SK-N-SH (cell line): Measurements from ENCODE around the gene KCNJ11. TPM values are rescaled to one million over a fixed set of nuclear protein-coding genes. Genes with fewer than 3 reads are reported as not detected.

Experiments
- CTCF ChIA-PET: fragments of 300-600, 350-600 bp; formaldehyde crosslinking; extraction: SDS; loops from one replicate; lab custom pipeline; 2021; lab: Yijun Ruan, JAX
- POLR2A ChIA-PET: fragments of 350-600 bp; sonication (Branson Sonifier 250); formaldehyde crosslinking; extraction: SDS; loops from one replicate; lab custom pipeline; 2020; ENCODE audit warnings: antibody characterized with exemption, inconsistent platforms; lab: Yijun Ruan, JAX
- DNase-seq: peaks from one replicate; pipeline ENCODE4 v3.0.0; 2012
- H2AFZ ChIP-seq: fragments of 200-600 bp; sonication (generic); 2 replicates; pipeline ENCODE4 v1.8.1; 2016; ENCODE audit warnings: antibody characterized with exemption, mild to moderate bottlenecking, low read depth
- H3F3A ChIP-seq: fragments of 200-600 bp; sonication (generic); replicated peaks from 2 replicates; pipeline ENCODE3; 2016; ENCODE audit warnings: antibody characterized with exemption, mild to moderate bottlenecking; ENCODE audit not compliant: insufficient read depth
- H3K27ac ChIP-seq, 2 experiments: fragments of 200-500 bp in 1 of 2; fragments of 200-600 bp in 1 of 2; sonication (Bioruptor generic) in 1 of 2; sonication (generic), shearing (Covaris generic) in 1 of 2; 2 replicates each; pipeline versions ENCODE4 v1.5.1 to v1.6.1; 2014 to 2016; ENCODE audit warnings: low read depth in 2 of 2, inconsistent platforms in 1 of 2, low read length in 1 of 2, mild to moderate bottlenecking in 1 of 2, mixed read lengths in 1 of 2
- H3K27me3 ChIP-seq: fragments of 200-600 bp; sonication (generic), shearing (Covaris generic); 2 replicates; pipeline ENCODE4 v1.6.1; 2016; ENCODE audit warnings: mixed run types; ENCODE audit not compliant: insufficient read depth
- H3K36me3 ChIP-seq, 2 experiments: fragments of 200-500 bp in 1 of 2; fragments of 200-600 bp in 1 of 2; sonication (Bioruptor generic) in 1 of 2; sonication (generic) in 1 of 2; replicated peaks in 1 of 2; 2 replicates each; pipeline versions ENCODE3 to v1.5.1; 2014 to 2016; ENCODE audit warnings: low read length in 1 of 2, mild to moderate bottlenecking in 1 of 2; ENCODE audit not compliant: insufficient read depth in 2 of 2, control insufficient read depth in 1 of 2
- H3K4me1 ChIP-seq, 2 experiments: fragments of 200-500 bp in 1 of 2; fragments of 200-600 bp in 1 of 2; sonication (Bioruptor generic) in 1 of 2; sonication (generic), shearing (Covaris generic) in 1 of 2; 2 replicates each; pipeline versions ENCODE4 v1.5.1 to v1.6.1; 2014 to 2016; ENCODE audit warnings: low read depth in 1 of 2, low read length in 1 of 2, mixed run types in 1 of 2; ENCODE audit not compliant: insufficient read depth in 2 of 2, control insufficient read depth in 1 of 2
- H3K4me2 ChIP-seq: fragments of 200-600 bp; sonication (generic), shearing (Covaris generic); 2 replicates; pipeline ENCODE4 v1.6.1; 2017; ENCODE audit warnings: mixed run types
- H3K4me3 ChIP-seq, 2 experiments: fragments of 200-500 bp in 1 of 2; fragments of 200-600 bp in 1 of 2; sonication (Bioruptor generic) in 1 of 2; sonication (generic), shearing (Covaris generic) in 1 of 2; 2 replicates each; pipeline versions ENCODE4 v1.5.1 to v1.8.1; 2014 to 2016; ENCODE audit warnings: low read depth in 2 of 2, inconsistent platforms in 1 of 2, low read length in 1 of 2, mild to moderate bottlenecking in 1 of 2, mixed read lengths in 1 of 2, moderate library complexity in 1 of 2
- H3K79me2 ChIP-seq: fragments of 200-600 bp; sonication (generic); 2 replicates; pipeline ENCODE4 v1.8.1; 2017; ENCODE audit warnings: mild to moderate bottlenecking; ENCODE audit not compliant: insufficient read depth
- H3K9ac ChIP-seq: fragments of 200-600 bp; sonication (generic); 2 replicates; pipeline ENCODE4 v1.6.1; 2017; ENCODE audit warnings: mixed run types
- H3K9me2 ChIP-seq: fragments of 200-600 bp; sonication (generic); 2 replicates; pipeline ENCODE4 v1.6.1; 2017; ENCODE audit warnings: mixed run types
- H3K9me3 ChIP-seq: fragments of 200-600 bp; sonication (generic); 2 replicates; pipeline ENCODE4 v1.6.1; 2017; ENCODE audit warnings: mixed run types, mild to moderate bottlenecking, moderate library complexity
- H4K20me1 ChIP-seq: fragments of 200-600 bp; sonication (generic); 2 replicates; pipeline ENCODE4 v1.6.1; 2017; ENCODE audit warnings: mild to moderate bottlenecking, mixed run types; ENCODE audit not compliant: insufficient read depth
- FOXJ3 ChIP-seq: sonication (generic); formaldehyde crosslinking; IDR thresholded peaks from 2 replicates; pipeline ENCODE4 v1.5.1; 2020; ENCODE audit warnings: mild to moderate bottlenecking, missing genetic modification reagents
- GABPA ChIP-seq: IDR thresholded peaks from 2 replicates; pipeline ENCODE4 v1.4.0; 2012; ENCODE audit warnings: low read depth, mild to moderate bottlenecking
- MEF2A ChIP-seq: IDR thresholded peaks from 2 replicates; pipeline ENCODE4 v1.4.0; 2012; ENCODE audit warnings: low read depth, borderline replicate concordance
- MXI1 ChIP-seq: IDR thresholded peaks from 2 replicates; pipeline ENCODE4 v1.6.1; 2012; ENCODE audit warnings: mild to moderate bottlenecking, low read depth, low read length, improper control_type of control experiment
- REST ChIP-seq: IDR thresholded peaks from 2 replicates; pipeline ENCODE4 v1.6.1; 2012; ENCODE audit warnings: mild to moderate bottlenecking, low read depth, low read length, moderate library complexity
- TAF1 ChIP-seq: IDR thresholded peaks from 2 replicates; pipeline ENCODE4 v1.6.1; 2012; ENCODE audit warnings: low read depth, mild to moderate bottlenecking, low read length, moderate library complexity, borderline replicate concordance
- WGBS: methylation state at CpG from one replicate; pipeline ENCODE4 v1.1.6; 2017; ENCODE audit warnings: low lambda C conversion rate; 5-methylcytosine and 5-hydroxymethylcytosine counted together
- polyA plus RNA-seq, 3 experiments: library from polyadenylated mRNA; depleted of rRNA; stranded (reverse); fragments of >200 nt; gene quantifications; 2 replicates each; pipeline ENCODE4 v1.2.3, GENCODE V29; 2012
- TF ChIP-seq, protein P1 (sequence below): fragments of 150-350 bp; IDR thresholded peaks from 2 replicates; pipeline ENCODE4 v1.6.1; 2016; ENCODE audit warnings: mild to moderate bottlenecking, low read depth, low read length
- TF ChIP-seq, protein P2 (sequence below): fragments of 150-350 bp; IDR thresholded peaks from 2 replicates; pipeline ENCODE4 v1.6.1; 2017; ENCODE audit warnings: antibody characterized with exemption, low read length, low read depth, borderline replicate concordance

Gene KCNJ11
- polyA plus RNA-seq, 1 of the 3 experiments (the other 2 are of a cell fraction): 0.23 TPM

- TF ChIP-seq, protein P1, sequence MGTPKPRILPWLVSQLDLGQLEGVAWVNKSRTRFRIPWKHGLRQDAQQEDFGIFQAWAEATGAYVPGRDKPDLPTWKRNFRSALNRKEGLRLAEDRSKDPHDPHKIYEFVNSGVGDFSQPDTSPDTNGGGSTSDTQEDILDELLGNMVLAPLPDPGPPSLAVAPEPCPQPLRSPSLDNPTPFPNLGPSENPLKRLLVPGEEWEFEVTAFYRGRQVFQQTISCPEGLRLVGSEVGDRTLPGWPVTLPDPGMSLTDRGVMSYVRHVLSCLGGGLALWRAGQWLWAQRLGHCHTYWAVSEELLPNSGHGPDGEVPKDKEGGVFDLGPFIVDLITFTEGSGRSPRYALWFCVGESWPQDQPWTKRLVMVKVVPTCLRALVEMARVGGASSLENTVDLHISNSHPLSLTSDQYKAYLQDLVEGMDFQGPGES: no peak
- TF ChIP-seq, protein P2, sequence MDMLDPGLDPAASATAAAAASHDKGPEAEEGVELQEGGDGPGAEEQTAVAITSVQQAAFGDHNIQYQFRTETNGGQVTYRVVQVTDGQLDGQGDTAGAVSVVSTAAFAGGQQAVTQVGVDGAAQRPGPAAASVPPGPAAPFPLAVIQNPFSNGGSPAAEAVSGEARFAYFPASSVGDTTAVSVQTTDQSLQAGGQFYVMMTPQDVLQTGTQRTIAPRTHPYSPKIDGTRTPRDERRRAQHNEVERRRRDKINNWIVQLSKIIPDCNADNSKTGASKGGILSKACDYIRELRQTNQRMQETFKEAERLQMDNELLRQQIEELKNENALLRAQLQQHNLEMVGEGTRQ: no peak
- no peak for TF ChIP-seq MEF2A
Observed at GRCh38 chr11:17403980-17404759, 15.7 kb upstream of the KCNJ11 start (continued).

DNA sequence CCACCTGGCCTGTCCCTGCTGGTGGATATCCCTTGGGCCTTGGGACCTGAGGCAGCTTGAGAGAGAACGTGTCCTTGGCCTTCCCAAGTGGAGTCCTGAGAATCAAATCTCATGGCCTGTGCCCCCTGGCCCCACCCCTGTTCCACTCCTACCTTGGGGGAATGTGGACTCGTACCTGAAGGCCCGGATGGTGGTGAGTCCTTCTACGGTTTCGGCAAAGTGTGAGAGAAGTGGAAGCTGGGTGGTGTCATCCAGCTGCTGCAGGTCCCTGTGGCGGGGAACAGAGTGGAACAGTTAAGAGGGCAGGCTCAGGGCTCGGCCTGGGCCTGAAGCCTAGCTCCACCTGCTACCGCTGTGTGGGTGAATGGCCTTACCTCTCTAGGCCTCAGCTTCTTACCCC lies 14.0 kb upstream of the KCNJ11 start:
- H3K36me3 ChIP-seq: no peaks in the 10 kb centered on the region
- ChIA-PET POLR2A (no interaction called here), CTCF (interaction anchor here (1.1 to 1.8 kb wide), 6 partner anchors 13 to 126 kb away, joined by 3 to 10 read pairs (median 6); partner anchors contain the start of gene KCNJ11)
- no peaks in the 10 kb centered on the region for H3K27me3 ChIP-seq
- no peak overlapping the region for H3K27ac ChIP-seq
- DNase-seq: no peak
- no peaks in the 10 kb centered on the region for H3F3A ChIP-seq
- H3K79me2 ChIP-seq: no peaks in the 10 kb centered on the region
- H3K9ac ChIP-seq: no peak overlapping the region
- no peak overlapping the region for H3K4me2 ChIP-seq
- H3K9me2 ChIP-seq: no peaks in the 10 kb centered on the region
- no peak overlapping the region for H2AFZ ChIP-seq
- peaks cover 0 to 16% of the 10 kb centered on the region in 2 experiments; a peak in 1 of 4 replicates for H3K4me1 ChIP-seq
- no peaks in the 10 kb centered on the region for H3K9me3 ChIP-seq
- WGBS: 60% methylated on average over 8 of the region's 8 CpGs
- no peak for TF ChIP-seq FOXJ3
- TF ChIP-seq REST: no peak
- no peak for TF ChIP-seq MXI1
- no peak for TF ChIP-seq TAF1
- no peak for TF ChIP-seq GABPA
- no peak overlapping the region for H3K4me3 ChIP-seq
- no peaks in the 10 kb centered on the region for H4K20me1 ChIP-seq
